Smooth muscle cell (in vitro differentiated cells): ENCODE data around the gene CBARP. TPM values are rescaled to one million over a fixed set of nuclear protein-coding genes. Genes with fewer than 3 reads are reported as not detected.

Source experiments
- DNase-seq: peaks from one replicate; lab custom pipeline; 2025; ENCODE audit not compliant: unreplicated experiment; lab: John Stamatoyannopoulos, UW
- H2AFZ ChIP-seq: fragments of 200-600 bp; sonication (generic); 2 replicates; pipeline ENCODE4 v1.6.0; 2016; ENCODE audit warnings: antibody characterized with exemption, low read depth, mild to moderate bottlenecking
- H3F3A ChIP-seq: fragments of 200-600 bp; sonication (generic); 2 replicates; pipeline ENCODE4 v1.6.0; 2017; ENCODE audit warnings: antibody characterized with exemption, low read depth
- H3K27ac ChIP-seq: fragments of 200-600 bp; sonication (generic); 2 replicates; pipeline ENCODE4 v1.5.1; 2016; ENCODE audit warnings: low read depth, mild to moderate bottlenecking
- H3K27me3 ChIP-seq: fragments of 200-600 bp; sonication (generic); 2 replicates; pipeline ENCODE4 v1.6.1; 2016; ENCODE audit warnings: low read depth, mild to moderate bottlenecking
- H3K36me3 ChIP-seq: fragments of 200-600 bp; sonication (generic); 2 replicates; pipeline ENCODE4 v1.5.1; 2016; ENCODE audit warnings: low read depth
- H3K4me1 ChIP-seq: fragments of 200-600 bp; sonication (generic); 2 replicates; pipeline ENCODE4 v1.5.1; 2016; ENCODE audit warnings: low read depth
- H3K4me2 ChIP-seq: fragments of 200-600 bp; sonication (generic); 2 replicates; pipeline ENCODE4 v1.6.0; 2016; ENCODE audit warnings: mild to moderate bottlenecking
- H3K4me3 ChIP-seq: fragments of 200-600 bp; sonication (generic); 2 replicates; pipeline ENCODE4 v1.5.1; 2016; ENCODE audit warnings: mild to moderate bottlenecking
- H3K79me2 ChIP-seq: fragments of 200-600 bp; sonication (generic); 2 replicates; pipeline ENCODE4 v1.6.0; 2016; ENCODE audit warnings: low read depth, mild to moderate bottlenecking
- H3K9ac ChIP-seq: fragments of 200-600 bp; sonication (generic); 2 replicates; pipeline ENCODE4 v1.6.0; 2016; ENCODE audit warnings: low read depth
- H3K9me3 ChIP-seq: fragments of 200-600 bp; sonication (generic); replicated peaks from 2 replicates; pipeline ENCODE4 v1.5.1; 2016; ENCODE audit warnings: low read depth
- H4K20me1 ChIP-seq: fragments of 200-600 bp; sonication (generic); 2 replicates; pipeline ENCODE4 v1.6.0; 2016; ENCODE audit warnings: low read depth
- WGBS: methylation state at CpG from one replicate; pipeline ENCODE4 v1.1.7; 2016; ENCODE audit warnings: low lambda C conversion rate; 5-methylcytosine and 5-hydroxymethylcytosine counted together
- polyA plus RNA-seq: library from polyadenylated mRNA; unstranded; fragments of >200 nt; fragmentation: Nextera tagmentation; extraction: Ambion mirVana; gene quantifications from 2 replicates; pipeline ENCODE4 v1.2.1, GENCODE V29; 2016
- total RNA-seq: library from RNA; depleted of rRNA; stranded (reverse); fragments of >200 nt; gene quantifications from 2 replicates; pipeline ENCODE4 v1.2.3, GENCODE V29; 2014
- TF ChIP-seq, protein P1 (sequence below): fragments of 200-600 bp; sonication (generic); IDR thresholded peaks from 2 replicates; pipeline ENCODE4 v1.5.1; 2017; ENCODE audit warnings: borderline replicate concordance, mild to moderate bottlenecking, antibody characterized with exemption; ENCODE audit not compliant: insufficient read depth, poor library complexity, severe bottlenecking

The CBARP gene
- total and polyA plus RNA-seq, 2 experiments from 2014 or later: 2.7 to 10.5 TPM

GRCh38 chr19:1181606-1182005 lies 56.2 kb downstream of the CBARP start:
- no peaks in the 10 kb centered on the region for H3K27me3 ChIP-seq
- H3K79me2 ChIP-seq: no peaks in the 10 kb centered on the region
- H3K4me2 ChIP-seq: no peak overlapping the region
- no peak overlapping the region for H3K4me3 ChIP-seq
- 87% methylated on average over 11 of the region's 11 CpGs for WGBS
- no peaks in the 10 kb centered on the region for H3K4me1 ChIP-seq
- TF ChIP-seq, protein P1, sequence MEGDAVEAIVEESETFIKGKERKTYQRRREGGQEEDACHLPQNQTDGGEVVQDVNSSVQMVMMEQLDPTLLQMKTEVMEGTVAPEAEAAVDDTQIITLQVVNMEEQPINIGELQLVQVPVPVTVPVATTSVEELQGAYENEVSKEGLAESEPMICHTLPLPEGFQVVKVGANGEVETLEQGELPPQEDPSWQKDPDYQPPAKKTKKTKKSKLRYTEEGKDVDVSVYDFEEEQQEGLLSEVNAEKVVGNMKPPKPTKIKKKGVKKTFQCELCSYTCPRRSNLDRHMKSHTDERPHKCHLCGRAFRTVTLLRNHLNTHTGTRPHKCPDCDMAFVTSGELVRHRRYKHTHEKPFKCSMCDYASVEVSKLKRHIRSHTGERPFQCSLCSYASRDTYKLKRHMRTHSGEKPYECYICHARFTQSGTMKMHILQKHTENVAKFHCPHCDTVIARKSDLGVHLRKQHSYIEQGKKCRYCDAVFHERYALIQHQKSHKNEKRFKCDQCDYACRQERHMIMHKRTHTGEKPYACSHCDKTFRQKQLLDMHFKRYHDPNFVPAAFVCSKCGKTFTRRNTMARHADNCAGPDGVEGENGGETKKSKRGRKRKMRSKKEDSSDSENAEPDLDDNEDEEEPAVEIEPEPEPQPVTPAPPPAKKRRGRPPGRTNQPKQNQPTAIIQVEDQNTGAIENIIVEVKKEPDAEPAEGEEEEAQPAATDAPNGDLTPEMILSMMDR: no peak
- no peaks in the 10 kb centered on the region for H3K36me3 ChIP-seq
- H3F3A ChIP-seq: peaks cover 3% of the 10 kb centered on the region
- peak overlapping the region; percentile 31 for H3K27ac ChIP-seq
- no peaks in the 10 kb centered on the region for H3K9me3 ChIP-seq
- H4K20me1 ChIP-seq: no peaks in the 10 kb centered on the region
- DNase-seq: no peak
- no peak overlapping the region for H2AFZ ChIP-seq
- no peak overlapping the region for H3K9ac ChIP-seq

Other genes with a start within 250 kb of the CBARP start
- gene GRIN3B, start 237.6 kb downstream of the CBARP start, total RNA-seq: 1.2 and 12.6 TPM in 2 replicates
- gene GRIN3B, start 237.6 kb downstream of the CBARP start, polyA plus RNA-seq: 1.2 and 3.6 TPM in 2 replicates
- gene TMEM259, start 216.9 kb downstream of the CBARP start, total RNA-seq: 112 and 133 TPM in 2 replicates
- 232 and 301 TPM in 2 replicates for gene TMEM259, start 216.9 kb downstream of the CBARP start, polyA plus RNA-seq
- not detected in 2 replicates for gene RNU6-2, start 216.5 kb downstream of the CBARP start, total RNA-seq
- gene RNU6-2, start 216.5 kb downstream of the CBARP start, polyA plus RNA-seq: not detected in 2 replicates
- gene CNN2, start 211.4 kb downstream of the CBARP start, total RNA-seq: 150 and 155 TPM in 2 replicates
- 392 and 404 TPM in 2 replicates for gene CNN2, start 211.4 kb downstream of the CBARP start, polyA plus RNA-seq
- gene ABCA7, start 197.9 kb downstream of the CBARP start, total RNA-seq: 4.1 and 5.0 TPM in 2 replicates
- gene ABCA7, start 197.9 kb downstream of the CBARP start, polyA plus RNA-seq: 11.8 and 26.5 TPM in 2 replicates
- 4.4 and 8.7 TPM in 2 replicates for gene ARHGAP45, start 170.8 kb downstream of the CBARP start, total RNA-seq
- 8.0 and 13.9 TPM in 2 replicates for gene ARHGAP45, start 170.8 kb downstream of the CBARP start, polyA plus RNA-seq
- gene POLR2E, start 142.6 kb downstream of the CBARP start, total RNA-seq: 99.1 and 114 TPM in 2 replicates
- gene POLR2E, start 142.6 kb downstream of the CBARP start, polyA plus RNA-seq: 235 and 260 TPM in 2 replicates
- 319 and 325 TPM in 2 replicates for gene GPX4, start 134.0 kb downstream of the CBARP start, total RNA-seq
- 441 and 450 TPM in 2 replicates for gene GPX4, start 134.0 kb downstream of the CBARP start, polyA plus RNA-seq
- 16.4 and 18.1 TPM in 2 replicates for gene SBNO2, start 63.7 kb downstream of the CBARP start, total RNA-seq
- 17.6 and 20.9 TPM in 2 replicates for gene SBNO2, start 63.7 kb downstream of the CBARP start, polyA plus RNA-seq
- gene STK11, start 32.2 kb downstream of the CBARP start, total RNA-seq: 23.6 and 29.3 TPM in 2 replicates
- 62.3 and 79.7 TPM in 2 replicates for gene STK11, start 32.2 kb downstream of the CBARP start, polyA plus RNA-seq
- gene ATP5F1D, start 3.7 kb upstream of the CBARP start, total RNA-seq: 29.1 and 68.8 TPM in 2 replicates
- gene ATP5F1D, start 3.7 kb upstream of the CBARP start, polyA plus RNA-seq: 265 and 272 TPM in 2 replicates
- 25.0 and 58.5 TPM in 2 replicates for gene MIDN, start 10.6 kb upstream of the CBARP start, total RNA-seq
- gene MIDN, start 10.6 kb upstream of the CBARP start, polyA plus RNA-seq: 65.3 and 70.6 TPM in 2 replicates
- gene CIRBP, start 31.3 kb upstream of the CBARP start, total RNA-seq: 119 and 122 TPM in 2 replicates
- 215 and 235 TPM in 2 replicates for gene CIRBP, start 31.3 kb upstream of the CBARP start, polyA plus RNA-seq
- 33.4 and 41.5 TPM in 2 replicates for gene FAM174C, start 37.5 kb upstream of the CBARP start, total RNA-seq
- 75.6 and 78.1 TPM in 2 replicates for gene FAM174C, start 37.5 kb upstream of the CBARP start, polyA plus RNA-seq
- gene EFNA2, start 47.9 kb upstream of the CBARP start, total RNA-seq: 6.2 and 7.4 TPM in 2 replicates
- gene EFNA2, start 47.9 kb upstream of the CBARP start, polyA plus RNA-seq: 0.89 and 1.2 TPM in 2 replicates
- 62.7 and 95.8 TPM in 2 replicates for gene NDUFS7, start 145.9 kb upstream of the CBARP start, total RNA-seq
- 226 and 245 TPM in 2 replicates for gene NDUFS7, start 145.9 kb upstream of the CBARP start, polyA plus RNA-seq
- 15.8 and 22.3 TPM in 2 replicates for gene GAMT, start 163.5 kb upstream of the CBARP start, total RNA-seq
- 35.2 and 47.4 TPM in 2 replicates for gene GAMT, start 163.5 kb upstream of the CBARP start, polyA plus RNA-seq
- 33.7 and 41.7 TPM in 2 replicates for gene DAZAP1, start 169.6 kb upstream of the CBARP start, total RNA-seq
- gene DAZAP1, start 169.6 kb upstream of the CBARP start, polyA plus RNA-seq: 35.5 and 37.0 TPM in 2 replicates
- 2,033 and 2,744 TPM in 2 replicates for gene RPS15, start 200.4 kb upstream of the CBARP start, total RNA-seq
- 1,180 and 1,250 TPM in 2 replicates for gene RPS15, start 200.4 kb upstream of the CBARP start, polyA plus RNA-seq
- gene APC2, start 212.1 kb upstream of the CBARP start, total RNA-seq: 0.09 and 0.18 TPM in 2 replicates
- gene APC2, start 212.1 kb upstream of the CBARP start, polyA plus RNA-seq: 0.30 and 1.0 TPM in 2 replicates
- gene C19orf25, start 241.2 kb upstream of the CBARP start, total RNA-seq: 10.0 and 15.2 TPM in 2 replicates
- 27.9 and 42.2 TPM in 2 replicates for gene C19orf25, start 241.2 kb upstream of the CBARP start, polyA plus RNA-seq